A204.1 (cell line): ENCODE data around the gene DCLK1.
"Not testable (repeated sequence)": the region's sequence is repeated elsewhere in the genome, so short reads cannot be mapped to it uniquely, and the experiment has no call there.

Experiments
- FAIRE-seq: peaks from 2 replicates; lab custom pipeline; 2012; peaks lifted over from hg19 to GRCh38; lab: Jason Lieb, UNC

The DCLK1 gene

DNA sequence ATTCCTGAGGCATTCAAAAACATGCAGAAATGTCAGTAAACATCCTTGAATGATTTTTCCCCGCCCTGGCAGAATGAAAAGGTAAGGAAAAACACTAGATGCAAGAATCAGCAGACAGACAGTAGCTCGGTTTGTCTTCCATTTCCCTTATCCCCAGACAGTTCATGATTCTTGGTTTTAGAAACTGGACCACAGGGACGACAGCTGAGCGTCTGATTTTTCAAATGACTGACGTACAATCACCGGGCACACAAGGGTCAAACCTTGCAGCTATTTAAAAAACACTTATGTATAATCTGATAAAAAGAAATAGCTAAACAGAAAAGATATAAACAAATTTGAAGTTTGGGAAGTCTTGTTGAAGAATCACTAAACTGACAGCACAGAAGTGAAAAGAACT is 47.1 kb downstream of the DCLK1 start:
- FAIRE-seq = no peak

DNA sequence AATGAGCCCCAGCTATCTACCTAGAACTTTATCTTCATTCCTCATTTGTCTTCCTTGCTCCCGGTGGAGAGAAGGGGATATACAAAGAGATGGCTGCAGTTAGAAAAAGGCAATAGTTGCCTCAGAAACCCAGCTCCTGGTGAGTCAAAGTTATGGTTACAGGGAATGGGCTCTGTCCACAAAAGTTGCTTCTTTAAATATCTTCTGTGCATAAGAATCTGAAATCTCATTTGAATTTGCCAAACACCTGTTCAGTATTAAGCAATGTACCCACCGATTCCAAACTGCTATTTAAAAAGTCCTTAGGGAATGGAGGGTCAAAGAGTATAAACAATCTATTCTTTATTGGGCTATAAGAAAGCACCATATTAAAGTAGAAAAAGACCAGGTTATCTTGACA is 48.4 kb downstream of the DCLK1 start:
- no peak for FAIRE-seq

- no peak for FAIRE-seq
These were observed 48.8 kb downstream of the DCLK1 start for GRCh38 chr13:36082396-36082795.

DNA sequence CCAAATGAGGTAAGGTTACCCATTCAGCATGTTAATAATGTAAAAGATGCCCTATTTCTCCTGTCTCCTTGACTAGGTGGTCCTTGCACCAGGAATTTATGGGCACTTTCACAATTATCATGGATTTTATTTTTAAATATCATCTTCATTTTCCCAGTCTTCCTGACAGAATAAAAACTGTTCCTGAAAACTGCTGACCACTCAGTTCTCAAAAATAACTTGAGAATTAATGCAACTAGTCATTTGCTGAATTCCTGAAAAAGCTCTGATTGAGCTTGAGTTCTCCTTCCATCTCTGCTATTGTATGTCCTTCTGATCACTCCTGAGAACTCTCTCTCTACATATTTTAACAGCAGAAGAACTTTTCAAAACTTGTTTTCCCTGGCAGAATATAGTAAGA is 55.0 kb downstream of the DCLK1 start:
- no peak for FAIRE-seq

- FAIRE-seq = no peak
These were observed 56.5 kb downstream of the DCLK1 start for GRCh38 chr13:36074659-36075058.

DNA sequence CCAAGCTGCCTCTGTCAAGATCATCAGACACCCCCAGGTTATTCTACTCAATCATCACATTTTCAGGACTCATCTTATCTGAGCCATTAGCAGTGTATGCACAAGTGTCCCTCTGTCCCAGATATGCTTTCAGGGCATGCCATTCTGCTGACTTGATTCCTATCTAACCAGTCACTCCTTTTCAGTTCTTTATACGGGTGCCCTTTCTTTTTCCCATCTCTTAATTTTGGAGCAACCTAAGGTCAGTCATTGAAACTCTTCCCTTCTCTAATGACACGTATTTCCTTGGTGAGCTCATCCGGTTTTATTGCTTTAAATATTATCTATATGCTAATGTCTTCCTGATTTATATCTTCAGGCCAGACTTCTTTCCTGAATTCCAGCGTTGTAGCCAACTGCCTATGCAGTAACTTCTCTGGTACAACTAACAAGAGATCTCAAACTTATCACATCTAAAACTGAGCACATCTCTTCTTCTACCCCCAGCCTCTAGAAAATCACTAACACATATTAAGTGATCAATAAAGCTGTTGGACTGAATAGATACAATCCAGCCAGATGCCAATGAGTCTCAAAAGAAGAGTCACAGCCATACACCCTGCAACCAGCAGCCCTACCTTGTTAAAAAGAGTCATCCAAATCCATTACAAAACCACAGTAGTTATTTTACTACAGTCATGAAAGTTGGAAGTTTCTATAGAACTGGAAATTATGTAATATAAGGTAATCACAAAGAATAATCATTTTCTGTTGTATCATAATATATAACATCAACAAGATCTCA is 58.8 kb downstream of the DCLK1 start:
- FAIRE-seq = no peak

GRCh38 chr13:36070504-36071192 is 60.5 kb downstream of the DCLK1 start:
- FAIRE-seq = not testable (repeated sequence)

DNA sequence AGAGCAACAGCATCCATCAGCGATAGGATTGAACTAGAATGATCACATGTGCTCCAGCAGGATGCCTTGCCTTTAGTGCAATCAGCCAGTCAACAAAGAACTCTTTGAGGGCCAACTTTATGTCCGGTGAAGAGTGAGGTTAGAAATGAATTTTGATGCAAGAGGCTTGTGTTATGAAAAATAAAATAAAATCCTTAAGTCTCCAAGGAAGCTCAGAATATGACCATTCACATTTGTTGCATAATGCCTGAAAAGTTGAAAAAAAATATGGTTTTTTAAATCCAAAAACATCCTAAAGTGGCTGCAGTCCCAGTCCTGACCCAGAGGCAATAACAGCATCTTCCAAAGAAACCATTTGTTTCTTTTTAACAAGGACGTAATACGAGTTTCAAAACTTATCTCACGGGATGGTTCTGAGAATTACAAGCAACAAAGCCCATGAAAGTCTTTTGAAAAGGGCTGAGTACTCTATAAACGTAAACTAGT is 61.3 kb downstream of the DCLK1 start:
- FAIRE-seq = no peak

GRCh38 chr13:36068991-36069390 is 62.2 kb downstream of the DCLK1 start:
- no peak for FAIRE-seq

DNA sequence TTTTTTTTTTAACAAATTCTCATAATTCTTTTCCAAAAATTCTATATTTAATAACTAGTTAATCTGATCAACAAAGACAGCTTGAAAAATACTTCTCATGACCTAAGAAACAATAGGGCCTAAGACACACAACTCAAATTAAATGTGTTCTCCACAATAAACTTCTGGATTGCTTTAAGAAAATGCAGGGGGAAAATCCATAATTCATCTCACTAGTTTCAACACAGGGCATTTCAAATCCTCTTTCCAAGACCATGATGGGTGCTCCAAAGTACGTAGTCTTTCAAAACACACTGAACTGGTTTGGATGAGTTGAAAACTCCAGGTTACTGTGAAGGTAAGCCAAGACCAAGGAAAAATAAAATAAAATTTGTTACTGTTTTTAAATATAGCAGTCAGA is 62.6 kb downstream of the DCLK1 start:
- FAIRE-seq = no peak

DNA sequence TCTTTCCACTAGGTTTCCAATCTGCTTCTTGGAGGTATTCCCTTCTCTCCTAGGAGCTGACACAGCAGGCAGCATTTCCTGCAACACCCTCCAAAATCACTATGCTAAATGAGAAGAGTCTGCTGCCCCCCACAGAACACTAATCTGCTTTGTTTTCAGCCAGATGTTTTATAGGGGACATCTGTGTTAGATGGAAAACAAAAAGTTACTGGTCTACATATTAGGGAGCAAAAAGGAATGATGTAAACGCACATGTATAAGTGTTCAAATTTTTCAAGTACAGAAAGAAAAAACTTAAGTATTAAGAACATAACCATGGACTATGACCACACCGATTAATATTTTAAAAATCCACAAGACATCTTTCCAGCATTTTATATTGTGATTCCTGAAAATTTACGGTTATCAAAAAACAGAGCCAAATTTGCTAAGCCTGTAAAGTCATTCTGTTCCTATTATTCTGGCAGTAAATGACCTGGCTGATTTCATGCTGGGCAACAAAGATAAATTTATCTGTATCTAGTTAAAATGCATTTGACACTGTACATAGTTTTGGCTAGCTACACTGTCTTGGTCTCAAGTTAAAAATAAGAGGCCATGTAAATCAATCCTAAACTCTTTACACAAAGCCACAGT is 63.3 kb downstream of the DCLK1 start:
- FAIRE-seq = no peak

GRCh38 chr13:36062249-36062648 is 68.9 kb downstream of the DCLK1 start:
- FAIRE-seq = no peak

- FAIRE-seq = no peak
These were observed 69.6 kb downstream of the DCLK1 start for GRCh38 chr13:36061621-36062020.

DNA sequence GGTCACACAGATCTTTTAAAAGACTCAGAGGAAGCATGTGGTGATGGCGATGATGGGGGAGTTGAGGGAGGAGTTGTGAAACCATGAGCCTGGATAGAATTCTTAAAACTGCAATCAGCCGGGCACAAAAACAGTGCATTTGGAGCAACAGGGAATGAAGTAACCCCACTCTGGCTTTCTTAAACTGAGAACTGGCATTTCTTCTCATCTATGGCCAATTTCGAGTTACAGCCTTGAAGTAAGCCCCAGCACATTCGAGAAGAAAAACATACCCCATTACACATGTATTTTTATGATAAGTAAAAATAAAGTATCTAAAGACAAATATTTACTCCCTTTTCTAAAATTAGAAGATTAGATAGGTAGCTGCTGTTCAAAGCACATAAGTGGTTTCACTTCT is 70.1 kb downstream of the DCLK1 start:
- FAIRE-seq = no peak

DNA sequence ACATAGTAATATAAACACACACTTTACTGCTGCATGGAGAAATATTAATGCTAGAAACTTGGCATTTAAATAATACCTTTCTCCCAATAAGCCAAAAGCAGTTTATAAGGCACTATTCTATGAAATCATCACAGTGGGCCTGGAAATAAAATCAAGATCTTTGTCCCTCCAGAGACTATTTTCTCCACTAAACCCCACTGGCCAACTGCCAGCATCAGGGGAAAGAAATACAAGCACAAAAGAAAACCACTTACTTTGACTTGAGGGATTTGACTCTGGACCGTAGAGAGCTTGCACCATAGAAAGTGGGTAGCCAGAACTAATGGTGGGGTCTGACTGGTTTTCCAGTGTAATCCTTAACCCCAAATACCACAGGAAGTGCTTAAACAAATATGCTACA is 71.9 kb downstream of the DCLK1 start:
- no peak for FAIRE-seq

DNA sequence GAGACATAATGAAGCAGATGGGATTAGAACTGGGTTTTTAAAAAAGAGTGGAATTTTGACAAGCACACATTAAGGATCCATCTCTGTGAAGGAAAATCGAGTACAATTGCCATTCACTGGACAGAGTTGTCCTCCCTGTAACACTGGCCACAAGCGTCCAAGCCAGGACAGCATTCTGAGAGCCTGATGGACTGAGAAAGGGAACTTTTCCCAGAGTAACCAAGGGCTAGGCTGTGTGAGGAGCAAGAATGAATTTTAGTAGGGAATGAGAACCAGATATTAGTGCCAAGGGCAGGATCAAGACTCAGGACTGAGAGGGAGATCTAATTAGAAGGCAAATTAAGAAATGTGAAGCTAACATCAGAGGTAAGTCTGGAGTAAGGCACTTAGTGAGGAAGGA is 73.1 kb downstream of the DCLK1 start:
- no peak for FAIRE-seq

GRCh38 chr13:36057547-36057946 is 73.6 kb downstream of the DCLK1 start:
- no peak for FAIRE-seq

GRCh38 chr13:36057041-36057440 is 74.1 kb downstream of the DCLK1 start:
- FAIRE-seq = no peak

DNA sequence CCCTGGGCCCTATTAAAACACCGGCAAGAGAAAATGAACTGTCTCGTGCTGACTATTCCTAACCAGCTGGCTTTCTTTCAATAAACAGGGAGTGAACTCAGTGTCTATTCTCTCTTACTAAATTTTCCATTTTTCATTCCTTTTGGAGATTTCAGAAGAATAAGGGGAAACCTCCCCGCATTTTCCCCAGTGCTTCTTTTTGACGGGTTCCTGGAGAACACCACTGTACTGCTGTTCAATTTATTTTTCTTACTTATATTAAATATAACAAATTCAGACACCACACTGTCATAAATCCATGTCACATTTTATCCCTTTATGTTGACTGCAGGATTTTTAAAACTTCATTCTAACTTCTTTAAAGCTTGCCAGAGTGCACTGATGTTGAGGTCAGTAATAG is 75.8 kb downstream of the DCLK1 start:
- no peak for FAIRE-seq

- no peak for FAIRE-seq
These were observed 77.1 kb downstream of the DCLK1 start for GRCh38 chr13:36054041-36054440.

DNA sequence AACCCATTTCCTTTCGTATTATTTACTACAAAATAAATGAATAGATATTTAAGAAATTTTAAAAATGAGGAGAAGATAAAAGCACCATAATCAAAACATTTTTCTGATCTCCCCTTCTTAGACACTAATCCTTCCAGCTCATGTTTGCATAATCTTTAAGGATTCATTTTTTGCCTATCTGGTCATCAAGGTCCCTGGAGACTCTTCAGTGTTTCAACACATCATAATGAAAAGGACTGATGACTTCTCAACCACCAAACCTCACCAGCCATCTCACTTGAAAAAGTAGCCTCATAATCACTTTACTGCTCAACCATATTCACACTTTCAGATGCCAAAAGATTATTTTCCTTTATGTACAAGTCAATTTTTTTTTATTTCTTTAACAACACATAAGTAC is 80.1 kb downstream of the DCLK1 start:
- no peak for FAIRE-seq

DNA sequence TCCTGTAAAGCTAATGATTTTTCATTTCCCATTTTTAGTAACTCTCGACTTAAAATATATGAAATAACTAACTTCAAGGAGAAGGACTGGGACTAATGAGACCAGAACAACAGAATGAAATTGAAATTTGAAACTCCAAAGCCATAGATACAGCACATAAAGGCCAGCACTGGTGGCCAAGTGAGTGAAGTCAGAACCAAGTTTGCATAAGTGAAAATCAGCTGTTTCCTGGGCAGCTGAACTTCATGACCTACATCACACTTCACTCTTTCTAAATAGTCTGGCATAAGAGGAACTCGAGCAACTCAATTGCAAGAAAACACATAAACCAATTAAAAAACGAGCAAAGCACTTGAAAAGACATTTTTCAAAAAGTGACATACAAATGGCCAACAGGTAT is 84.5 kb downstream of the DCLK1 start:
- no peak for FAIRE-seq

DNA sequence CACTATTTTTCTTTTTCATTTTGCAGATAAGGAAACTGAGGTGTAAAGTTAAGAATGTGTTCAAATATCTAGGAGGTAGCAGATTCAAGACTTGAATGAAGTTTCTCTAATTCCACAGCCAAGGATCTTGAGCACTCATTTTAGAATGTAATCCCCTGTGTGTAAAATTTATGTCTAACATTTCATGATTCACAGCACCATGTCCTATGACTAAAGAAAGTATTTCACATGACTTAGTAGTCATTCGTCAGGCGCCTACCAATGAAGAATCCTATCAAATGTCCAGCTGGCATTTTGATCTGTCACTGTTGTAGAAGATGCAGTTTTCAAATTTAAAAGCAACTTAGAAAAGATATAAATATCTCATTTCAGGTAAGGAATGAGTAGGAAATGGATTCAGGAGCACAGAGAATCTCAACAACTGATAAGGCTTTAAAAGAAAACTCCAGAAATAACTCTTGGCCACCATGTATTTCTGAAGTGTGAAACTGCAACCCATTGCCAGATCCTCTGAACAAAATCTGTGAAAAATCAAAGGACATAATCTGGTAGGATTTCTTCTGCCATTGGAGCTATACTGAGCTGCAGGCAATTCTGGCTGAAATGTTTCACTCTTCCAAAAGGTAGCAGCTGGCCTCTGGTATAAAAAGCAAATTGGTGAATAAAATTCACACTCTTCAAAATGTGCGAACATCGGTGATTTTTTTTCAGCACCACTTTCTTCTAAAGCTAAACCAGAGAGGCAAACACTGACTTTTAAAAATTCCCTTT is 92.2 kb downstream of the DCLK1 start:
- no peak for FAIRE-seq
